ENCODE measurements around the gene RBPMS2.

GRCh38 chr15:64763462-64763861 lies 11.9 kb downstream of the RBPMS2 start:
- no peak for TF ChIP-seq CTCF (conservative IDR thresholded peaks at IDR 0.05; ENCODE audit: low read depth, low read length)
- no peak for TF ChIP-seq CEBPB (IDR thresholded peaks at IDR 0.05; ENCODE audit: low read depth, low read length)
- no peak for TF ChIP-seq POLR2A (IDR thresholded peaks at IDR 0.05; ENCODE audit: low read depth, low read length)
- no peak for TF ChIP-seq FOS (IDR thresholded peaks at IDR 0.05; ENCODE audit: low read depth, low read length)
- no peak for TF ChIP-seq RCOR1 (IDR thresholded peaks at IDR 0.05; ENCODE audit: insufficient replicate concordance, low read length)
- no peak for TF ChIP-seq ELK1 (IDR thresholded peaks at IDR 0.05; ENCODE audit: borderline replicate concordance, low read depth, low read length)
- TF ChIP-seq RAD21 (IDR thresholded peaks at IDR 0.05; ENCODE audit: low read length), result no peak

Measured in IMR-90 (cell line).